Lower leg skin (tissue), 3 donors: Measurements from ENCODE around the gene TSHZ2.

Experiments
- CTCF ChIP-seq, 3 donors: fragments of 450-650 bp; IDR thresholded peaks; one replicate each; pipeline ENCODE4 v1.5.1; 2016; ENCODE audit warnings: antibody characterized with exemption in 3 of 3, mild to moderate bottlenecking in 3 of 3, moderate library complexity in 2 of 3
- POLR2A ChIP-seq, 2 donors: fragments of 450-650 bp; IDR thresholded peaks; one replicate each; pipeline ENCODE4 v1.6.1; 2016 to 2017; ENCODE audit warnings: antibody characterized with exemption in 2 of 2, mild to moderate bottlenecking in 1 of 2, moderate library complexity in 1 of 2

- no peak for TF ChIP-seq CTCF (IDR thresholded peaks at IDR 0.05)
- no peak for TF ChIP-seq POLR2A (IDR thresholded peaks at IDR 0.05)
Measured at GRCh38 chr20:53370345-53370961, 398.3 kb downstream of the TSHZ2 start.
